ENCODE results near the gene LCN12.
A peak's percentile ranks its signal among the peaks of the same experiment; 100 is the strongest.

Gene LCN12

GRCh38 chr9:136974817-136975535, 22.9 kb downstream of the LCN12 start:
- no peak for DNase-seq

GRCh38 chr9:136975644-136976043, 23.6 kb downstream of the LCN12 start:
- no peak for DNase-seq

DNA sequence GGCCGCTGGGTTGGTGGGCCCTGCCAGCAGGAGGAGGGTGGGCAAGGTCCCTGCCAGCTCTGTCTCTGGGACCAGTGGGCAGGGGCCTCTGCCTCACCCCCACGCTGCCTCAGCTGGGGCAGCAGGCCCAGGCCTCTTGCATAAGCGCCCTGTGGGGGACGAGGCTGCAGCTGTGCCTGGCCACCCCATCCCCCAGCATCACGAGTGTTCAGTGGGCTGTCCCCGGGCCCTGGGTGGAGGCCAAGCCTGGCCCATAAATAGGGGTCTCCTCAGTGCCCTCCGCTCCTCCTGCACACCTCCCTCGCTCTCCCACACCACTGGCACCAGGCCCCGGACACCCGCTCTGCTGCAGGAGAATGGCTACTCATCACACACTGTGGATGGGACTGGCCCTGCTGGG, 25.1 kb downstream of the LCN12 start, which contains the start of gene PTGDS:
Gene PTGDS, plus strand, starts transcription at position 282 of the 400 bp plus-strand sequence. Its CDS starts 75 bp downstream, at position 357.
- DNase-seq = no peak

DNA sequence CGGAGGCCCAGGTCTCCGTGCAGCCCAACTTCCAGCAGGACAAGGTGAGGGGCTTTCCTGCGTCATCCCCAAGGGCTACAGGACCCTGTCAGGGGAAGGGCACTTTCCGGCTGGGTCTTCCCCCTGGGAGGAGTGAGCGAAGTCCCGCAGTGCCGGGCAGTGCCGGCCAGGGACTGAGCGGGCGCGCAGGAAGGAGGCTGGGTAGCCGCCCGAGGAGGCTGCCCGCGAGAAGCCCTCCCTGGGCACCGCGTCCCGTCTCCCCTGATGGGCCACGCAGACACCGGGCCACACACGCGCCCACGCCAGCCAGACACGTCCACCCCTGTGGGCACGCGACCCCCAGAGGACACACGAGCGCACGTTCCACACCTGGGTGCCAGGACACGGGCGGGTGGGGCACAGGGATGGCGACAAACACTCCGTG, 25.6 kb downstream of the LCN12 start:
- DNase-seq = no peak

DNA sequence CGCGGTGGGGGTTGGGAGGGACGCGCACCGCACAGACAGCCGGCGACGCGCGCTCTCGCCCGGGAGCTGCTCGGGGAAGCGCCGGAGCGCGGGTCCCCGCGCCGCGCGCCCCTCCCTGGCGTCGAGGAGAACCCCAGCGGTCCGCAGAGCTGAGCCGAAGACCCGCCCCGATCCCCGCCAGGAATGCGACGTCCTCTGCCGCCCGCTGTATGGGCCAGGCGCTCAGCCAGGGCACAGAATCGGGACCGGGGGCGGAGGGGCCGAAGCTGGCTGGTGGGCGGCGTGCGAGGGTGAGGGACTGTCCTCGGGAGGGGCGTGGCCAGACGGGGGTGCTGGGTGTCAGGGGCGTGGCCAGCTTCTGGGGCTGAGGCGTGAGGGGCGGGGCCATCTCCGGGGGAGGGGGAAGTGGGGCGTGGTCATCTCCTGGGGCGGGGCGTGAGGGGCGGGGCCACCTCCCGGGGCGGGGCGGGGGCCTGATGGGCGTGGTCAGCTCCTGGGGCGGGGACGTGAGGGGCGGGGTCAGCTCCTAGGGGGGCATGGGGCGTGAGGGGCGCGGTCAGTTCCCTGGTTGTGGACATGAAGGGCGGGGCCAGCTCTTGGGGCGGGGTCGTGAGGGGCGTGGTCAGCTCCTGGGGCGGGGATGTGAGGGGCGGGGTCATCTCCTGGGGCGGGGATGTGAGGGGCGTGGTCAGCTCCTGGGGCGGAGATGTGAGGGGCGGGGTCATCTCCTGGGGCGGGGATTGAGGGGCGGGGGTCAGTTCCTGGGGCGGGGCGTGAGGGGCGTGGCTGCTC, 26.2 kb downstream of the LCN12 start:
- DNase-seq = peak; percentile 22

GRCh38 chr9:136978865-136979544, 26.9 kb downstream of the LCN12 start:
- no peak for DNase-seq

GRCh38 chr9:136979769-136980587, 27.9 kb downstream of the LCN12 start:
- DNase-seq = no peak

- no peak for DNase-seq
Measured at GRCh38 chr9:136980669-136981478, 28.8 kb downstream of the LCN12 start.

GRCh38 chr9:136981588-136982231, 29.6 kb downstream of the LCN12 start:
- no peak for DNase-seq

- no peak for DNase-seq
Measured at GRCh38 chr9:136982232-136983051, 30.4 kb downstream of the LCN12 start, which contains the start of gene LCNL1. TSS of gene LCNL1 (plus strand) at chr9:136982993. CDS start at chr9:136983587, 594 bp downstream.

DNA sequence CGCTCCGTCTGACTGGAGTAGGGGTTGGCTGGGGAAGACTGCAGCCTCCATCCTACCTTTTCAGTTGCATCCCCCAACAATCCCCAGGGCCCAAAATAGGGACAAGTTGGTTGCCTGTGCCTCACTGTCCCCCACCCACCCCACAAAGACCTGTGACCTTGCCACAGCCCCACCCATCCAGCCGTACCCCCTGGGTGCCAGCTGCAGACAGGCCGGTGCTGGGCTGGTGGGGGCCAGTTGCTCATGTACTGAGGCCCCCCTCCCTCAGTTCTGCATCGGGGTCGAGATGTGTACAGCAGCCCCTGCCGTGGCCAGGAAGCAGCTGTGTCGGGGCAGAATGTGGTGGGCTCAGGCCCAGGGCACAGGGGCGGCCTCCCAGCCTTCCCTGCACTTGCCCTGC, 31.1 kb downstream of the LCN12 start:
- no peak for DNase-seq

- DNase-seq = no peak
Measured at GRCh38 chr9:136983656-136984314, 31.7 kb downstream of the LCN12 start.

GRCh38 chr9:136984464-136985026, 32.5 kb downstream of the LCN12 start:
- no peak for DNase-seq

GRCh38 chr9:136985027-136985602, 33.0 kb downstream of the LCN12 start:
- DNase-seq = no peak

DNA sequence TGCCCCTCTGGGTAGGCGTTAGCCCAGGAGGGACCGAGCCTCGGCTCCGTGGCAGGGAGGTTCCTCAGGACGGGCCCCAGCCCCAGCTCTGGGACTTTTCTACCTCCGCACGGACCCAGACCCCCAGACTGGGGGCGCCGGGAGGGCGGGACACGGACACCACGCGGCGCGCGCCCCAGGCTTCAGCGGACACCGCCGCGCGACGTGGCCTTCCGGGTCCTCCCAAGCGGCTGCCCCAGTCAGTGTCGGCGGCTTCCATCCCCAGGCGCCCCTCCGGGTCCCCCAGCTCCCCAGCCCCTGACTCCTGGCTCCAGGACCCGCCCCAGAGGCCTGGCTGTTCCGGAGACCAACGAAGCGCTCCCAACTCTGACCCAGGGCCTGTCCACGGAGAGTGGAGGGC, 33.8 kb downstream of the LCN12 start:
- no peak for DNase-seq

GRCh38 chr9:136988872-136989271, 36.8 kb downstream of the LCN12 start:
- DNase-seq = no peak

DNA sequence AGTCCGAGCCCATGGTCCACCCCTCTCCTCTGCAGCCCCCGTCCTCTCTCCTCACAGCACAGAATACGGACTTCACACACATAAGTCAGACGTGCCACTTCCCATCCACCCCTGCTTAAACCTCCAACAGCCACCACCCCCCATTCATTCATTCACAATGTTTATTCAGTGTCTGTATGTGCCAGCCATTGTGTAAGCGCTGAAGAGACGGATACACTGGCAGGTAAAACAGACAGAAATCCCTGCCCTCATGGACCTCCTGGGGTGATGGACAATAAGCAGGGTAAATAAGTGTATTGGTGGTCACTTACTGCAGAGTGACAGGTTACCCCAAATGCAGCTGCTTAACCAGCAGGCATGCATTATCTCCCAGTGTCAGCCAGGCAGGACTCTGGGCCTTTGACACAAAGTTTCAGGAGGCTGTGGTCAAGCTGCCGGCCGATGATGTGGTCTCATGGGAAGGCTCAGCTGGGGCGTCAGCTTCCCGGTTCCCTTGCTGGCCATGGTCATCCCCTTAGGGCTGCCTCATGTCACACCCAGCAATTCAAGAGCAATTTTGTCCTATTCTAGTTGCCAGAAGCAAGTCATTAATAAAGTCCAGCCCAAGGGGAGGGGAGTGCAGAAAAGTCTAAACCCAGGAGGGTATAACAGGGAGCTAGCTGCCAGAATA, 38.3 kb downstream of the LCN12 start:
- no peak for DNase-seq

All from fibroblast of upper back skin (primary cell).